SK-N-SH treated with all-trans-retinoic acid at 6 μM for 48 hours (cell line): Measurements from ENCODE around the gene MYRF.

ENCODE experiments used
- ATAC-seq: fragments of 200-7000 bp; cut with Tn5 transposase; 3 replicates; pipeline ENCODE4 v1.9.1; 2020; ENCODE audit warnings: mild to moderate bottlenecking, moderate library complexity
- CREB5 ChIP-seq: fragments of 250-450 bp; sonication (Bioruptor Pico); IDR thresholded peaks from 2 replicates; pipeline ENCODE4 v1.5.1; 2020; ENCODE audit warnings: low read depth, mild to moderate bottlenecking, moderate library complexity
- CSRNP3 ChIP-seq: fragments of 250-450 bp; sonication (Bioruptor Pico); IDR thresholded peaks from 2 replicates; pipeline ENCODE4 v1.5.1; 2021; ENCODE audit warnings: mild to moderate bottlenecking, moderate library complexity
- OSR1 ChIP-seq: fragments of 250-450 bp; sonication (Bioruptor Pico); IDR thresholded peaks from 2 replicates; pipeline ENCODE4 v1.8.0; 2022; ENCODE audit warnings: moderate library complexity, mild to moderate bottlenecking, inconsistent platforms
- POU6F1 ChIP-seq: fragments of 250-450 bp; sonication (Bioruptor Pico); IDR thresholded peaks from 2 replicates; pipeline ENCODE4 v1.8.0; 2021; ENCODE audit warnings: low read depth, mild to moderate bottlenecking, moderate library complexity, borderline replicate concordance

MYRF gene

GRCh38 chr11:61837411-61838005 lies 85.1 kb downstream of the MYRF start:
- TF ChIP-seq POU6F1 (CRISPR knock-in tag) (no peak), CSRNP3 (CRISPR knock-in tag) (no peak), CREB5 (no peak), OSR1 (no peak)
- no peak for ATAC-seq
